AML-193 (cell line): Measurements from ENCODE around the gene KRT84.

Experiments used
- DNase-seq, 2 experiments: peaks; one replicate each; lab custom pipeline; 2025; lab: John Stamatoyannopoulos, UW

KRT84 gene, protein sequence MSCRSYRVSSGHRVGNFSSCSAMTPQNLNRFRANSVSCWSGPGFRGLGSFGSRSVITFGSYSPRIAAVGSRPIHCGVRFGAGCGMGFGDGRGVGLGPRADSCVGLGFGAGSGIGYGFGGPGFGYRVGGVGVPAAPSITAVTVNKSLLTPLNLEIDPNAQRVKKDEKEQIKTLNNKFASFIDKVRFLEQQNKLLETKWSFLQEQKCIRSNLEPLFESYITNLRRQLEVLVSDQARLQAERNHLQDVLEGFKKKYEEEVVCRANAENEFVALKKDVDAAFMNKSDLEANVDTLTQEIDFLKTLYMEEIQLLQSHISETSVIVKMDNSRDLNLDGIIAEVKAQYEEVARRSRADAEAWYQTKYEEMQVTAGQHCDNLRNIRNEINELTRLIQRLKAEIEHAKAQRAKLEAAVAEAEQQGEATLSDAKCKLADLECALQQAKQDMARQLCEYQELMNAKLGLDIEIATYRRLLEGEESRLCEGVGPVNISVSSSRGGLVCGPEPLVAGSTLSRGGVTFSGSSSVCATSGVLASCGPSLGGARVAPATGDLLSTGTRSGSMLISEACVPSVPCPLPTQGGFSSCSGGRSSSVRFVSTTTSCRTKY

DNA sequence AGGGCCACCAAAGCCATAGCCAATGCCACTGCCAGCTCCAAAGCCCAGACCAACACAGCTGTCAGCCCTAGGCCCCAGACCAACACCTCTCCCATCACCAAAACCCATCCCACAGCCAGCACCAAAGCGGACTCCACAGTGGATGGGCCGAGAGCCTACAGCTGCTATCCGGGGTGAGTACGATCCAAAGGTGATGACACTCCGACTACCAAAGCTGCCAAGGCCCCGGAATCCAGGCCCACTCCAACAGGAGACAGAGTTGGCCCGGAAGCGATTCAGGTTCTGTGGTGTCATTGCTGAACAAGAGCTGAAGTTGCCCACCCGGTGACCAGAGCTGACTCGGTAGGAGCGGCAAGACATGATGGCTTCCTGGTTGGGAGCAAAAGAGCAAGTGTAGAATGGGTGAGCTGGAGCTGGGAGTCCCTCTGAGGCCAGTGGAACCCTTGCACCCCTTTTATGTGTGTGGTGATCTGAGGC is at the start of gene KRT84:
TSS of gene KRT84 (minus strand) at position 427 of the 477 bp plus-strand sequence. CDS start at position 360, 67 bp downstream.
- DNase-seq, result no peak

DNA sequence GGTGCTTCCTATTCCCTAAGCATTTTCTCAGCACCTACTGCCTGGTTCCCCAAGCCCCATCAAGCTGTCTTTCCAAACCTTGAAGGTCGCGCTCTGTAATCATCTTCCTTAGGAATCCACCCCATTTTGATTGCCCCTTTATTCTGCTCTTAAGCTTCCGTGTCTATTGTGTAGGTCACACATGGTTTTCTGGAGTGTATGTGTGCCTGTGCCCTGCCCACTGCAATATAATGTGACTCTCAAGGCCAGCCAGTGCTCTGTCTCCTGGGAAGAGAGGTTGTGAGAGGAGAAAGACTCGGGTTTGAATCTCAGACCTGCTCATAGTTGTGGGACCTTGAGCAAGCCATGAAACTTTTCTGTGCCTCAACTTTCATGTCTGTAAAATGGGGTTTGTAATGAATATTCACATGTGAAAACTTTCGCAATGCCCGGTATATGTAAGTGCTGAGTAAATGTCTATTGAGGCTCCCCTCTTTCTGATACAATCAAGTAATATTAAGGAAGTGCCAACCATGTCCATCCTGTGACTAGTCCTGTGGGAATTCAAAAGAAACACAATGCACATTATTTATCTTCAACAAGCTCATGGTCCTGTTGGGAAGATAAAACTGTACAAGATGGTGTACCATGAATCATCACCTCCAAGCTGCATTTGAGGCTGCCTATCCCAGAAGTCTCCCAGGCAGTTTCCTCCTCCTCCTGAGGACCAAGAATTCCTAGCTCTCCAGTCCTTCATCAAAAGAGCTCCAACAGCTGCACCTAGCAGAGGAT is 49.5 kb upstream of the KRT84 start:
- DNase-seq, result no peak

DNA sequence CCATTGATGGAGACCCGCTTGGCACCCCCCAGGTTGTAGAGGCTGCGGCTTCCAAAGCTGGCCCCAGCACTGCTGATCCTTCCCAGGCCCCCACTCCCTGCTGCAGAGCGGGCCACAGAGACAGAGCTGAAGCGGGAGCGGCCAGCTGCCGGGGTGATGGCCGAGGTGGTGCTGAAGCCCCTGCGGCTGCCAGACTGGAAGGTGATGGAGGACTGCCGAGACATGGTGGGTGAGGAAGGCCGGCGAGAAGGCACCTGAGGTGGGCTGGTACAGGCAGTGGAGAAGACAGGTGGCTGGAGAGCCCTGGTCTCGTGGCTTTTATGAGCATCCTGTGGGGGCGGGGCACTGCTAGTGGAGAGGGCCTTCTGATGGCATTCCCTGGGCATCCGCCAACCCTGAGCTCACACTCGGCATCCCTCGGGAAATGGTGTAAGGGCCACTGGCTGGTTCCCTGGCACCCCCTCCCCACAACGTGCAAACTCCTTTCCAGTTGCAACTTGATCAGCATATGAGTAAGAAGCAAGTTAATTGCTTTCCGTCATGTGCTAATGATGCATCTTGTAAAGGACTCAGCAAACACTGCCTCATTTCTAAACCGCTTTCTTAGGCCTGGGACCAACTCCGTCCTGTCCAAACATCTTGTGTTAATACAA is 48.8 kb upstream of the KRT84 start, which contains the start of gene KRT75:
TSS of gene KRT75 (minus strand) at position 291 of the 653 bp plus-strand sequence. CDS start at position 224, 67 bp downstream.
- DNase-seq, result no peak

DNA sequence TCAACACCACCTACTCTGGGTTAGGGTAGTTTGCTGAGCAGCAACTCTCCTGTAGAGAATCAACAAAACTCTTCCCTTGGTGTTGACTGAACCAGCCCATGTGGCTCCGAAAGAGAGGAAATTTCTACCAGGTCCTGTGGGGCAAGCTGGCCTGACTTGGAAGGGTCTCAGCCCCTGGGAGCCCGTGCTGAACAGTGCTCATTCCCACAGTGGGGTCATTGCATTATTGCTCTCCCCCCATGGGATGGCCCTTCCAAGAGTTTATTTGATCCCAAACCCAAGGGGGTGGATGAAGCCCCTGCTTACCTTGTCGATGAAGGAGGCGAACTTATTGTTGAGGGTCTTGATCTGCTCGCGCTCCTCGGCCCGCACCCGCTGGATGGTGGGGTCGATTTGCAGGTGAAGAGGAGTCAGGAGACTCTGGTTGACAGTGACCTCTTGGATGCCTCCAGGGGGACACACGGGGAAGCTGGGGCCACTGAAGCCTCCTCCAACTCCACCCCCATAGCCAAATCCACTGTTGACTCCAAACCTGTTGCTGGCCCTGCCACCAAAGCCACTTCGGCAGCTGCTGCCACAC is 48.1 kb upstream of the KRT84 start:
- DNase-seq, result no peak

DNA sequence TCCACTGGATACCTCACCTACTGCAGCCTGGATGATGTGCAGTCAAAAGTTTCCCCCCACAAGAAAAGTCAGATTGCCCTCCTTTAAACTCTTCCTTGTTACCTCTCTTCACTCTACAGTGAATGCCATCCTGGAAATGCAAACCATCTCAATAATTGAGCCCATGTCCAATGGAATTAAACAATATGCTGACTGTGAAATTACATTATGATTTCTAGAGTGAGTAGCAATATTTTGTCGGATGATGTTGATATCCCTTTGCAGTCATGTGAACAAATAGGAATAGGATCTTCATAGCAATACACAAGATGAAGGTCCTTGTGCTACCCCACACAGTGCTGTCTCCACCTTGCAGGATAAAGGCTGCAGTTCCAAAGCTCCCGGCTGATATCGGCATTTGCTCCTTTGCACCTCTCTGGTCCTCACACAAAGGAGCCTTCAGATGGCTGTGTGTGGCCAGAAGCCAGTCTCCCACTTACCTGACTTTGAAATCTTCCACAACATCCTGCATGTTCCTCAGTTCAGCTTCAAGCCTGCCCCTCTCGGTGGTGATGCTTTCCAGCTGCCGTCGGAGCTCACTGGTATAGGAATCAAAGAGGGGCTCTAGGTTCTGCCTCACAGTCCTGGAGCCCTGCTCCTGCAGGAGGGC is 47.2 kb upstream of the KRT84 start:
- no peak for DNase-seq

DNA sequence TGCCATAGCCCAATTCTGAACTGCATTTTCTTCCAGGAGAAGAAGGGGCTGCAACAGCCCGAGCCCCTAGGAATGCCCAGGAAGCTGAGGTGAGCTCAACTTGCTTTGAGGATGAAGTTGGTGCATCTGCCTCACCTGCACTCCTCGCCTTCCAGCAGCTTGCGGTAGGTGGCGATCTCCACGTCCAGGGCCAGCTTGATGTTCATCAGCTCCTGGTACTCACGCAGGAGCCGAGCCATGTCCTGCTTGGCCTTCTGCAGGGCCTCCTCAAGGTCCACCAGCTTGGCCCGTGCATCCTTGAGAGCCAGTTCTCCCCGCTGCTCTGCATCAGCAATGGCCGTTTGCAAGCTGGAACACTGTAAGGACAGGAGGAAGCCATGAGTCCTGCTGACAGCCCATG is 42.7 kb upstream of the KRT84 start:
- no peak for DNase-seq

DNA sequence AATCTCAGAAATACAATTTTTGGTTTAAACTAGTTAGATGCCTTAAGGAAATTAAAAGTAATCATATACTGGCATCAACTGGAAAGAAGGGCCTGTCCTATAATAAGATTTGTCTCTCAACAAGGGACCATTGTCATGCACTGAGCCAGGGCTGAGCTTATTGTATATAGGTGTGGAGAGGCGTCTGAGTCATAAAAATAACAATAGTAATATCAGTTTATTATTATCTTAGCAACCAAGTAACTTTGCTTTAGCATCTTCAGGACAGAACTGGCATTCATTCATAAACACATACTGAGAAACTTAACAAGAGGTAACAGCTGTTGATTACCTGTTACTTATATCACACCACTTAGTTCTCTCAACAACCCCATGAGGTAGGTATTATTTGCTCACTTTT is 41.6 kb upstream of the KRT84 start:
- DNase-seq, result no peak

DNA sequence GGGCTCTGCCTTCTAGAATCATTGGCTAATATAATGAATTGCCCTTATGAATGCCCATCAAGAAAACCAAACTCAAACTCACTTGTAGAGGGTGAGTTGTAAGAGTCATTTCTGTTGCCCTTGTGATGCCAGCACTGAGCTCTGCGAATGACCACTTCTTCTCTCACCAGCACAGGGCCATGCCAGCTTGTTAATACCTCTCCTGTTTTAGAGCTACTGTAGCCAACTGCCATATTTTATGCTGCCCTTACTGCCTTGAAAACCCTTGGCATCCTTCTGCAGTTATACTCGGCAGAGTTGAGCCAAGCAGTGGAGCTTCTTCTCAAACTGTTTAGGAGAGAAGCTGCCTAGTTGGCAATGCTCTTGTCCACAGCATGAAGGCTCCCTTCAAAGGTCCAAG is 40.6 kb upstream of the KRT84 start:
- DNase-seq, result no peak

DNA sequence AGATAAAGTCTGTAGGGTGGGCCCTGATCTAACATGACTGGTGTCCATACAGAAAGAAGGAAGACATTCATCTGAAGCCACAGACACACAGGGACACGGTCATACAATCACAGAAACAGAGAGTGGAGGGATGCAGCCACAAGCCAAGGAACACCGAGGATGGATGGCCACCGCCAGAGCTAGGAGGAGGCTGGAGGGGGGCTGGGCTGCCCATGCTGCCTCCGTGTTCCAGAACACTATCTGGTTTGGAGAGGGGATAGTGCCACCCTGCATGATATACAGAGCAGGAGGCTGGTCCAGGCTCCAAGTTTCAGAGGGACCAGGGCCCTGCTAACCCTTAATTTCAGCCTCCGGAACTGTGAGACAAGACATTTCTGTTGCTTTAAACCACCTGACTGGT is 40.0 kb upstream of the KRT84 start:
- no peak for DNase-seq

DNA sequence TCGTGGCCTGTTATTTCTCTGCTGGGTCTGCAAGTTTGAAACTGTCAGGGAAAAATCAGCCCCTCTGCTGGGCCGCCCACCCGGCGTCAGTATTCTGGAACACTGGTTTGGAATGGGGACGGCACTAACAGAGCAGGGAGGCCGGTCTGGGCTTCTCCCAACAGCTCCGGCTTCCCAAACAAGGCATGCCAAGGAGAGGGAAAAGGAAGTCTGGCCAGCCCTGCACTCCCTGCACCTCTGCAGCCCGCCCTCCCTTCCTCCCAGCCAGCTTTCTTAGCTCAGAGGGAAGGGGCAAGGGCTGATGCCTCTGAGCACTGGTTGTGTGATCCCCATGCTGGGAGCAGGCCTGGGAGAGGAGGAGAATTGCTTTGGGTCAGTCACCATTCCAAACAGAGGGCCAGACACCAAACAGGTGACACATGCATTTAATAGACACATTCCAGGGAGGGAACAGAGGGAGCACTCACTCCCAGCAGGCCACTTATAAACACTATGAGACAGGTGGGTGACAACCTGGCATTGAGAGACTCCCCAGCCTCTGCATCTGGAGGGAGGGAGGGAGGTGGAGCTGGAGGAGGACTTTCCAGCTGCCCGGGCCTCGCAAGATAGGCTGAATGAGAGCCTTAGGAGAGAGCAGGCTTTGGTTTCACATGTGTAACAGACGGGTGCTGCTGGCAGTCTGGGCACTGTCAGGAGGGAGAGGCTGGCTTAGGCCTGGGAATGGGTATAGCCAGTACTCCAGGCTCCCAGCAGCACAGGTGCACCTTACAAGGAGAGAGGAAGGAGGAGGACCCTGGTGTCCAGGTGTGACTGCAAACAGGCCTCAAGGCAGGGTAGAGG is 38.4 kb upstream of the KRT84 start:
- DNase-seq, result no peak

DNA sequence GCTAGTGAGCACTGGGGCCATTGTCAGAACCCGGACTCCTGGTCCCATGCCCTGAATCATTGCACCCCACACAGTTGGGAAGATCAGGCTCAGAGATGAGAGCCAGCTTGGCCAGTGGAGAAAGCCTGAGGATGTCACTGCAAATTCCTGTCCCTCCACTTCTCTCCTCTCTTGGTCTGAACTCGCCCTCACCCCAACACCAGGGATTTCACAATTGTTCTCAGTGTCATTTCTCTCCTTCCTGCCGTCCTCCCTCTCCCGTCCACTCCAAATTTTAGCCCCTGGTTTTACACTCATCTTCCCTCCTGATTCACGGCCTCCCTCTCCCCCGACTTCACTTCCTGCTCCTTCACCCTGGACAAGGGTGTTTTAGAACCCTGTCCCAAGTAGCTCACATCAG is 37.6 kb upstream of the KRT84 start:
- no peak for DNase-seq

DNA sequence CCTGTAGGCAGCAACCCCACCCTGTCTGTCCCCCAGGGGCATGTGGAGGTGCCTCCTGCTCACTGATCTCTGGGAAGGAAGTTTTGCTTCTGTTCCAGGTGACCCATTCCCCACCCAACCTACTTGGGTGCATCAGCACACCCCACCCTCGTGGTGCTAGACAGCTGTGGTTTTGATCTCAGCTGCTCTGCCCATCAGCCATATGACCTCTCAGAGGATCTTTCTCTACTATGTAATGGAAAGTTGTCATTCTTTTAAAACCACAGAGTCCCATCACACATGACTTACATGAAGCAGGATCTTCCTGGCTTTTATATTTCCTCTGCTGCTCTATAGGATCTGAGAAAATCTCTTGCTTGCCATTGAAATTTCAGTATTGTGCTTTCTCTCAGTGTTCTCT is 34.2 kb upstream of the KRT84 start:
- DNase-seq, result no peak

DNA sequence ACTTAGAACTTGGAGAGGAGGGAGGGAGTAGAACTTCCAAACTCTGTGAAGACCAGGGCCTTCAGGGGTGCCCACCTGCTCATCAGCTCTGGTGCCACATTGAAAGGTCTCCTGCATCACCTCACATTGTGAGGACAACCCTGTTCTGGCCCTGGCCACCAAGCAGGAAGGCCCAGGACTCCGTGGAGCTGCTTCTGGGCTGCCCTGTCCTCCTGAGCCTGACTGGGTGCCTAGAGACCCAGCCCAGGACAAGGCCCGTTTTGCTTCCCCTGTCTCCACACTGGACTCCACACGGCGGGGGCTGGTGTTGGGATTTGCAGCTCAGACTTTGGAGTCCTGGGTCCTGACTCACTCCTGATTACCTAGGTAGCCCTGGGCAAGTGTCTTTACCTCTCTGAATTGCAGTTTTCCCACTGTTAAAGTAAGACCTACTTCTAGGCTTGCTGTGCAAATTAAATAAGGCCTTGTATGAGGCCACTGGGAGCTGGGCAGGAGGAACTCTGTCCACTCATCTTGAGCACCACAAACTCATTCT is 33.2 kb upstream of the KRT84 start:
- DNase-seq, result no peak

DNA sequence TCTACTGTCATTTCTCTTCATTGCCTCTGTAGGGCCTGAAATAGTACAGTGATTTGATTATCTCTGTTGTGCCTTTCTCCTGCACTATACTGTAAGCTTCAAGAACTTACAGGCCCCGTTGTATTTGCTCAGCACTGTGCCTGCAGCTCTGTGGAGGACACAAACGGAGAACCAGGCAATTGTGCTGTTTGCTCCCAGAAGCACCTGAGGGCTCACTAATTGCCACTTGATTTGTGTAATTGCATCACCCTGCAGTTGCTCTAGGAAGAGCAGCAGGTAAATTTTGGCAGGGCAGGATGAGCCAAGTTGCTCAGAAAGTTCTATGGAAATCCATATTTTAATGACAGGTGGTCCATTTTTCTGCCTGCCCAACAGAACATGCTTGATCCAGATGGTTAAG is 32.3 kb upstream of the KRT84 start:
- DNase-seq, result no peak

DNA sequence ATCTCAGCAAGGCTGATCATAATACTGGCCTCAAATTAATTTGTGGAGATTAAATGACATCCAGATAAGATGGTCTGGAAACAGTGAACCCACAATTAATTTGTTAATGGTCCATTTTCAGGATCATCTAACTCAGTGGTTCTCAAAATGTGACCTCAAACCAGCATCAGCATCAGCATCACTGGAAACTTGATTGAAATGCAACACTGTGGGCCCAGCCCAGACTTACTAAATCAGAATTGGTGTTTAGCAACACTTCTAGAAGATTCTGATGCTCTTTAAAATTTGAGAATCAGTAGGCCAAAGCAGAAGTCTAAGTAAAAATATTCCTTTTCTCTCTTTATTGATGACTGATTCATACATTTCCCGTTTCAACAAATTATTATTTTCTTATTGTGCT is 31.3 kb upstream of the KRT84 start:
- no peak for DNase-seq

DNA sequence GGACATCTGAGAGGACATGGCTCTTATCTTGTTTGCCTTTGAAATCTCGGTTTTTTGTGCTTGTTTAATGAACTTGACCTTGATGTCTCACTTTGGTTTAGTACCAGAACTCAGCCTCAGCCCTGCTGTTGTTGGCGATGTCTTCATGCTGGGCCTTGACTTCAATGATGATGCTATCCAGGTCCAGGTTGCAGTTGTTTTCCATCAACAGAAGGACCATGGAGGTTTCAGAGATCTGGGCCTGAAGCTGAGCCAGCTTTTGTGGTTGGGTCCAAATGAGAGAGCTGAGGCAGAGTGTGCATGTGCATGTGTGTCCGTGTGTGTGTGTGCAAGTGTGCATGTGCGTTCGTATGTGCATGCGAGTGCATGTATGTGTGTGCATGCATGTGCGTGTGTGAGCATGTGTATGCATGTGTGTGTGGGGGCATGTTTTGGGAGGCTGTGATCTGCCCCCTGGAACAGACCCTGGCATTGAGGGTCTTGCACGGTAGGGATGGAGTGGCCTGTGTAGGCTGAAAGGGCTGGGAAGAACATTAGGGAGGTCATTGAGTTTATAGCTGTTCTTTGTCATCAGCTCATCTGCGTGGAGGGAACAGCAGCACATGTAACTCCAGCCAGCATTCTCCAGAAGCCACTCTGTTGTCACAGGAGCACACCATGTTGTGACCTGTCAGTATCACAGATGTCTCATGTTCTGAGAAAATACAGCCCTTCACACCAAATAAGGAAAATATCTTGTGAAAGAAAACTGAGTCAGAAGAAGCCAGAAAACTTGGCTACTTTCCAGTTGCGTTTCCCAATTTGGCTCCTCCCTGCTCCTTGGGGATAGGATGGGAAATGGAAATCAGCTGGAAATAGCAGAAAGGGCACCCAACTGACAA is 30.7 kb upstream of the KRT84 start:
- no peak for DNase-seq

DNA sequence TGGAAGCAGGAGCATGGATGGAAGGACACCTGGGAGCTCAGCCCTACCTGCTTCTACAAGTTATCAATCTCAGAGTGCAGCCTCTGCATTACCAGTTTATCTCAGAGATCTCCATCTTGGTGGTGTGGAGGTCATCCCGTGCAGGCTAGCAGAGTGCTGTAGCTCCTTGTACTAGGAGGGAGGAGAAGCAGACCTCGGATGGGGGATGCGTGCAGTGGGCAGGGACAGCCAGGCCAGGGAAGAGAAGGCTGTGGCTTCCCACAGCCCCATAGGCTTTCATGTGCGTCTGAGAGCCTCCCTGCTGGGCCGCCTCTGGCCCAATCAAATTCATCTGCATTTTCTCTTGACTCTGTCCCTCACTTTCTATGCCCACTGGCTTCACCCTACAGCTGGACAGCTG is 29.5 kb upstream of the KRT84 start:
- DNase-seq, result no peak

DNA sequence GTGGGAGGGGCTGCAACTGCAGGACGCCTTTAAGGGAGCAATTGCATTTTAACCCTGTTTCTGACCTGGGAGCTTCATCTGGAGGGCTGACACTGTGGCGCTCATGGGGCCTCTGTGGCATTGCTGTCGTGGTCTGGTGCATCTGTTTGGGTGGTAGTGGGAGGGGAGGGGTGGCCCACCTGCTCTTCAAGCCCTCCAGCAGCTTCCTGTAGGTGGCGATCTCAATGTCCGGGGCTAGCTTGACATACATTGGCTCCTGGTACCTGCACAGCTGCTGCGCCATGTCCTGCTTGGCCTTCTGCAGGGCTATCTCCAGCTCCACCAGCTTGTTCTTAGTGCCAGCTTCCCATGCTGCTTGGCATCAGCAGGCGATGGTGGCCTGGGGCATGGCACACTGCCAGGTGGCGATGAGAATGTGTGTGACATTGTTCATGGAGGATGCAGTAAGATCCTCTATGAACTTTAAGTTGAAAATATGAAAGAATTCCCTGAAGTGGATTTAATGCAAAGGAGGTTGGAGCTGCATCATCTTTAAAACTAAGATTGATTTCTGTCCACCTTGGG is 28.4 kb upstream of the KRT84 start:
- no peak for DNase-seq

DNA sequence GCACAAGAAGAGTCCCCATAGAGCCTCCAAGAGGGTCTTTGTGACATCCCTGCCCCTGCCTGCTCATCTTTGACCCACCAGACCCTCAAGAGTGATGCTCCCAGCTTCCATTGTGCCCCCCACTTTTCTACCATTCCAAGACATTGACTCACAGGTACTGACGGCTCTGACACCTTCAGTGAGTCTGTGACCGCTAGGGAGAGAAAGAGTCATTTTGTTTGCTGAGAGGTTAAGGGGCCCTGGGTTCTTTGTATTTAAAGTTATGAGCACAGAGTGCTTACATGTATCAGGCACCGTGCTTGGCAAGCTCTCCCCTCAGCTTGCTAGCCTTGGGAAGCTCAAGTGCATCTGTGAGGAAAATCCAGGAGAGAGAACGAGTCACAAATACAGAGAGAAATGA is 27.8 kb upstream of the KRT84 start:
- DNase-seq, result no peak
